GM23248 (cell line): Measurements from ENCODE around the gene FOXP2. TPM values are rescaled to one million over a fixed set of nuclear protein-coding genes. Genes with fewer than 3 reads are reported as not detected.

Experiments used
- DNase-seq: peaks from one replicate; pipeline ENCODE4 v3.0.0-alpha.2; 2015
- H2AFZ ChIP-seq: fragments of 200-600 bp; sonication (generic); 2 replicates; pipeline ENCODE4 v1.6.1; 2016; ENCODE audit warnings: antibody characterized with exemption
- H3F3A ChIP-seq: fragments of 200-600 bp; sonication (generic); 2 replicates; pipeline ENCODE4 v1.6.1; 2016; ENCODE audit warnings: mild to moderate bottlenecking, antibody characterized with exemption, mixed run types; ENCODE audit not compliant: insufficient read depth
- H3K27ac ChIP-seq: fragments of 200-600 bp; sonication (generic); 2 replicates; pipeline ENCODE4 v1.5.1; 2016; ENCODE audit warnings: mild to moderate bottlenecking
- H3K27me3 ChIP-seq: fragments of 200-600 bp; sonication (generic); replicated peaks from 2 replicates; pipeline ENCODE4 v1.6.1; 2016; ENCODE audit warnings: mild to moderate bottlenecking; ENCODE audit not compliant: insufficient read depth
- H3K36me3 ChIP-seq: fragments of 200-600 bp; sonication (generic); 2 replicates; pipeline ENCODE4 v1.6.1; 2016; ENCODE audit warnings: low read depth, mild to moderate bottlenecking
- H3K4me1 ChIP-seq: fragments of 200-600 bp; sonication (generic); 2 replicates; pipeline ENCODE4 v1.6.1; 2016; ENCODE audit warnings: mild to moderate bottlenecking; ENCODE audit not compliant: insufficient read depth
- H3K4me2 ChIP-seq: fragments of 200-600 bp; sonication (generic); one replicate; pipeline ENCODE4 v1.6.1; 2016; ENCODE audit warnings: mild to moderate bottlenecking; ENCODE audit not compliant: unreplicated experiment
- H3K4me3 ChIP-seq: fragments of 200-600 bp; sonication (generic); 2 replicates; pipeline ENCODE4 v1.5.1; 2016; ENCODE audit warnings: mild to moderate bottlenecking
- H3K79me2 ChIP-seq: fragments of 200-600 bp; sonication (generic); 2 replicates; pipeline ENCODE4 v1.6.1; 2016; ENCODE audit warnings: mild to moderate bottlenecking; ENCODE audit not compliant: insufficient read depth
- H3K9ac ChIP-seq: fragments of 200-600 bp; sonication (generic); 2 replicates; pipeline ENCODE4 v1.6.1; 2016; ENCODE audit warnings: mild to moderate bottlenecking
- H3K9me2 ChIP-seq: fragments of 200-600 bp; sonication (generic); 2 replicates; pipeline ENCODE4 v1.6.1; 2016; ENCODE audit warnings: mixed run types, mild to moderate bottlenecking, moderate library complexity; ENCODE audit not compliant: insufficient read depth
- H3K9me3 ChIP-seq: fragments of 200-600 bp; sonication (generic); one replicate; pipeline ENCODE4 v1.6.1; 2017; ENCODE audit warnings: low read depth
- H4K20me1 ChIP-seq: fragments of 200-600 bp; sonication (generic); 2 replicates; pipeline ENCODE4 v1.6.0; 2016; ENCODE audit not compliant: insufficient read depth
- EZH2 ChIP-seq: fragments of 200-600 bp; sonication (generic); IDR thresholded peaks from 2 replicates; pipeline ENCODE4 v1.6.1; 2018; ENCODE audit warnings: antibody characterized with exemption, mild to moderate bottlenecking; ENCODE audit not compliant: insufficient read depth, poor library complexity, severe bottlenecking
- EZH2phosphoT487 ChIP-seq: fragments of 200-600 bp; sonication (generic); IDR thresholded peaks from 2 replicates; pipeline ENCODE4 v1.6.1; 2018; ENCODE audit warnings: antibody characterized with exemption, moderate library complexity, mild to moderate bottlenecking, low read depth; ENCODE audit not compliant: insufficient read depth
- WGBS, 2 experiments: methylation state at CpG; one replicate each; pipeline ENCODE4 v1.1.6; 2015 to 2017; ENCODE audit warnings: low lambda C conversion rate in 2 of 2, low coverage in 1 of 2; ENCODE audit errors: missing lambda C conversion rate in 2 of 2; 5-methylcytosine and 5-hydroxymethylcytosine counted together
- in situ Hi-C: fragments of 300-500 bp; cut with MboI; formaldehyde crosslinking; loops from 2 replicates; pipeline ENCODE4 v1.15.0; 2020
- polyA plus RNA-seq: library from polyadenylated mRNA; unstranded; fragments of >200 nt; fragmentation: Nextera tagmentation; extraction: Ambion mirVana; gene quantifications from 2 replicates; pipeline ENCODE4 v1.2.1, GENCODE V29; 2016
- total RNA-seq: library from RNA; depleted of rRNA; stranded (reverse); fragments of >200 nt; shearing (Covaris generic); gene quantifications from 2 replicates; pipeline ENCODE4 v1.2.3, GENCODE V29; 2014

The FOXP2 gene
- total and polyA plus RNA-seq, 2 experiments from 2014 or later: 2.3 to 5.0 TPM

- no peaks in the 10 kb centered on the region for H3K9me2 ChIP-seq
- H3K4me2 ChIP-seq: no peak overlapping the region
- H2AFZ ChIP-seq: no peak overlapping the region
- DNase-seq: no peak
- in situ Hi-C loops: no loop called here
- no peaks in the 10 kb centered on the region for H3K36me3 ChIP-seq
- H3K27ac ChIP-seq: no peak overlapping the region
- H3K4me1 ChIP-seq: no peaks in the 10 kb centered on the region
- TF ChIP-seq EZH2 (no peak), EZH2phosphoT487 (no peak)
- no peaks in the 10 kb centered on the region for H3F3A ChIP-seq
- H3K79me2 ChIP-seq: no peaks in the 10 kb centered on the region
- 71 to 73% methylated on average over 1 of the region's 1 CpG for WGBS, 2 experiments
- no peak overlapping the region for H3K4me3 ChIP-seq
- H3K9ac ChIP-seq: no peak overlapping the region
- no peaks in the 10 kb centered on the region for H3K9me3 ChIP-seq
- H3K27me3 ChIP-seq: no peaks in the 10 kb centered on the region
- no peaks in the 10 kb centered on the region for H4K20me1 ChIP-seq
These were observed 104.6 kb downstream of the FOXP2 start for GRCh38 chr7:114519240-114519639.

- H3K27me3 ChIP-seq: no peaks in the 10 kb centered on the region
- TF ChIP-seq EZH2phosphoT487: no peak
- no peak for TF ChIP-seq EZH2
These were observed 107.5 kb downstream of the FOXP2 start for GRCh38 chr7:114522081-114522480.

GRCh38 chr7:114527589-114527988 lies 113.0 kb downstream of the FOXP2 start:
- no peaks in the 10 kb centered on the region for H3F3A ChIP-seq
- in situ Hi-C loops: no loop called here
- TF ChIP-seq EZH2phosphoT487 (no peak), EZH2 (no peak)
- no peaks in the 10 kb centered on the region for H4K20me1 ChIP-seq
- no peak overlapping the region for H2AFZ ChIP-seq
- H3K9me2 ChIP-seq: no peaks in the 10 kb centered on the region
- WGBS, 2 experiments: 94 to 100% methylated on average over 3 of the region's 3 CpGs
- DNase-seq: no peak
- H3K9me3 ChIP-seq: no peaks in the 10 kb centered on the region
- H3K79me2 ChIP-seq: no peaks in the 10 kb centered on the region
- no peak overlapping the region for H3K27ac ChIP-seq
- H3K27me3 ChIP-seq: no peaks in the 10 kb centered on the region
- peaks cover 20% of the 10 kb centered on the region for H3K4me1 ChIP-seq
- no peak overlapping the region for H3K4me3 ChIP-seq
- H3K9ac ChIP-seq: no peak overlapping the region
- no peaks in the 10 kb centered on the region for H3K36me3 ChIP-seq
- H3K4me2 ChIP-seq: no peak overlapping the region

More at GRCh38 chr7:114522081-114522480, 107.5 kb downstream of the FOXP2 start:
- Histone ChIP-seq H3K27ac (no peak overlapping the region), H3K9ac (no peak overlapping the region), H3K9me3 (no peaks in the 10 kb centered on the region), H3K4me3 (no peak overlapping the region), H2AFZ (no peak overlapping the region), H4K20me1 (no peaks in the 10 kb centered on the region), H3K4me2 (no peak overlapping the region), H3K36me3 (no peaks in the 10 kb centered on the region), H3F3A (no peaks in the 10 kb centered on the region), H3K79me2 (no peaks in the 10 kb centered on the region), H3K9me2 (no peaks in the 10 kb centered on the region), H3K4me1 (no peaks in the 10 kb centered on the region)
- in situ Hi-C loops: no loop called here
- 89 to 93% methylated on average over 1 of the region's 1 CpG for WGBS, 2 experiments
- no peak for DNase-seq

DNA sequence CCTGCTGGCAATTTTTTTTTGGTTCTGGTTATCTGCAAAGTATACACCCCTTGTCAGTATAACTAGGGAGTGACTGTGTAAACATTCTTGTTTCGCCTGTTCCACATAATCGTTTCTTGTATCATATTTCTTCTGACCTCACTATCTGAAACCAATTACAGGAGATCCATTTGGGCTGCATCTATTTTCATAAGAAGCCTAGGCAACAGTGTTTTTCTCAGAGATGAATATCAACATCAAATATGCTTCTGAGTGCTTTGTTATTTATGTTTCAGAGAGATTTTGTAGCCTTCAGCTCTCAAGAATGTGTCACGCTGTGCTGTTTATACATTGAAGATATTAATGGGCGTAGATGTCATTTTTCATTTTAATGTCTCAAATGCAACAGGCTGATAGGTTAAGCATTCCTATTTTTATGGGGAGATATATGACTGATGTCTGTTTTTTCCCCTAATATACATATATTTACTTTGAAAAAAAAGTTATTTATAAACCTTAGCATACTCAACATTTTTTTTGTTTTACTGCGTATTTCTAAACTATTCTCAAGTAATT lies 115.5 kb downstream of the FOXP2 start:
- H3F3A ChIP-seq: no peaks in the 10 kb centered on the region
- no peaks in the 10 kb centered on the region for H3K36me3 ChIP-seq
- H3K27me3 ChIP-seq: no peaks in the 10 kb centered on the region
- in situ Hi-C loops: no loop called here
- no peak overlapping the region for H3K9ac ChIP-seq
- 30 to 37% methylated on average over 5 of the region's 5 CpGs for WGBS, 2 experiments
- H3K4me2 ChIP-seq: no peak overlapping the region
- H2AFZ ChIP-seq: peak overlapping the region; percentile 16; the same call in 1 of the 2 replicates
- no peaks in the 10 kb centered on the region for H3K9me2 ChIP-seq
- H4K20me1 ChIP-seq: no peaks in the 10 kb centered on the region
- H3K79me2 ChIP-seq: no peaks in the 10 kb centered on the region
- no peak overlapping the region for H3K4me3 ChIP-seq
- peaks cover 20% of the 10 kb centered on the region for H3K4me1 ChIP-seq
- TF ChIP-seq EZH2 (no peak), EZH2phosphoT487 (no peak)
- no peaks in the 10 kb centered on the region for H3K9me3 ChIP-seq
- 0 out of 2 replicates have a peak overlapping the region, but pooled peaks have one; percentile 3 for H3K27ac ChIP-seq
- peak; percentile 33 for DNase-seq

DNA sequence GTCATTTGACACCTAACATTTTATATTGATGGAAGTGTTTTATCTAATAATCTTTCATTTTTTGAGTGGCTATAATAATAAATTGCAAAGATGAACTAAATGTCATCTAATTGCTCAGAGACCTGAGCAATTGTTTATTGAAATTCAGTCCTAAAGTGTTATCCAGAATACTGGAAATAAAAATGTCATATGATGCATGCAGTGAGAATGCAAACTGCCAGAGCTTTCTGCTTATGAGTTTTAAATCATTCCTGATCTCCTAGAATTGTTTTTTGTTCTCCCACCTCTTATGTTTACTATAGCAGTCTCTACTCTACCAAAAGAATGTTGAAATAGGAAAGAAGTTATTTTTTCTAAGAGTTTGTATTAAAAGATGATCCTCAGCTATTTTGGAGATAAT lies 116.7 kb downstream of the FOXP2 start:
- Histone ChIP-seq H3K9me2 (no peaks in the 10 kb centered on the region), H3K4me3 (no peak overlapping the region), H2AFZ (no peak overlapping the region), H3K27ac (no peak overlapping the region), H3K4me2 (no peak overlapping the region), H3K9me3 (no peaks in the 10 kb centered on the region), H4K20me1 (no peaks in the 10 kb centered on the region), H3K9ac (no peak overlapping the region), H3K27me3 (no peaks in the 10 kb centered on the region), H3K36me3 (no peaks in the 10 kb centered on the region), H3K4me1 (peaks cover 20% of the 10 kb centered on the region), H3K79me2 (no peaks in the 10 kb centered on the region), H3F3A (no peaks in the 10 kb centered on the region)
- peak; percentile 10 for DNase-seq
- TF ChIP-seq EZH2phosphoT487 (no peak), EZH2 (no peak)
- in situ Hi-C loops: no loop called here
